ENCODE measurements around the gene SMG6. TPM values are rescaled to one million over a fixed set of nuclear protein-coding genes. Genes with fewer than 3 reads are reported as not detected.
"Not testable (repeated sequence)": the region's sequence is repeated elsewhere in the genome, so short reads cannot be mapped to it uniquely, and the experiment has no call there.

Gene SMG6
- total RNA-seq, 1 experiment from 2014 or later: 33.8 TPM

- Histone ChIP-seq H3K4me3 (ENCODE audit: low read depth, low read length) (no peak overlapping the region), H3K9me3 (0 out of 2 replicates have a peak, but pooled peaks cover 8% of the 10 kb centered on the region), H3K4me1 (no peaks in the 10 kb centered on the region), H3K27me3 (replicated peaks; ENCODE audit: control insufficient read depth, insufficient read depth, low read length) (no peaks in the 10 kb centered on the region; the same call in 1 of the 2 replicates), H3K36me3 (ENCODE audit: control insufficient read depth, insufficient read depth, low read length) (no peaks in the 10 kb centered on the region)
- no peak for TF ChIP-seq CTCF (IDR thresholded peaks at IDR 0.05; ENCODE audit: insufficient read depth in 1 of 2, low read depth in 1 of 2, low read length in 1 of 2, severe bottlenecking in 1 of 2, unreplicated experiment in 1 of 2)
- peaks cover 13% of the 10 kb centered on the region for H3K27me3 Mint-ChIP-seq (ENCODE audit: insufficient read depth, unreplicated experiment)
- no peak overlapping the region for H3K4me3 Mint-ChIP-seq (ENCODE audit: unreplicated experiment)
- H3K4me1 Mint-ChIP-seq (ENCODE audit: low read depth, unreplicated experiment): no peaks in the 10 kb centered on the region
- DNase-seq: no peak
- peaks cover 10% of the 10 kb centered on the region for H3K9me3 Mint-ChIP-seq (ENCODE audit: unreplicated experiment)
- no peaks in the 10 kb centered on the region for H3K36me3 Mint-ChIP-seq (ENCODE audit: insufficient read depth, unreplicated experiment)
- POLR2A ChIA-PET: no interaction called here
- CTCF ChIA-PET: no interaction called here
- no peak overlapping the region for H3K27ac Mint-ChIP-seq (ENCODE audit: unreplicated experiment)
- intact Hi-C loops (cut with micrococcal nuclease; ENCODE audit: unreplicated experiment): no loop called here
- no TSS peak for BruUV-seq (replicated peaks)
These were observed 288.3 kb downstream of the SMG6 start for GRCh38 chr17:2015314-2015713.

- Mint-ChIP-seq H3K4me3 (ENCODE audit: unreplicated experiment) (no peak overlapping the region), H3K9me3 (ENCODE audit: unreplicated experiment) (peaks cover 10% of the 10 kb centered on the region), H3K36me3 (ENCODE audit: insufficient read depth, unreplicated experiment) (no peaks in the 10 kb centered on the region), H3K27ac (ENCODE audit: unreplicated experiment) (no peak overlapping the region), H3K4me1 (ENCODE audit: low read depth, unreplicated experiment) (peaks cover 2% of the 10 kb centered on the region), H3K27me3 (ENCODE audit: insufficient read depth, unreplicated experiment) (peaks cover 9% of the 10 kb centered on the region)
- TF ChIP-seq CTCF (IDR thresholded peaks at IDR 0.05; ENCODE audit: insufficient read depth in 1 of 2, low read depth in 1 of 2, low read length in 1 of 2, severe bottlenecking in 1 of 2, unreplicated experiment in 1 of 2): no peak
- CTCF ChIA-PET: no interaction called here
- no peak overlapping the region for H3K4me3 ChIP-seq (ENCODE audit: low read depth, low read length)
- BruUV-seq (replicated peaks): no TSS peak
- no peaks in the 10 kb centered on the region for H3K4me1 ChIP-seq
- intact Hi-C loops (cut with micrococcal nuclease; ENCODE audit: unreplicated experiment): no loop called here
- H3K36me3 ChIP-seq (ENCODE audit: control insufficient read depth, insufficient read depth, low read length): no peaks in the 10 kb centered on the region
- H3K9me3 ChIP-seq: 0 out of 2 replicates have a peak, but pooled peaks cover 8% of the 10 kb centered on the region
- no peaks in the 10 kb centered on the region; the same call in 1 of the 2 replicates for H3K27me3 ChIP-seq (replicated peaks; ENCODE audit: control insufficient read depth, insufficient read depth, low read length)
- no peak for DNase-seq
- POLR2A ChIA-PET: no interaction called here
These were observed 289.6 kb downstream of the SMG6 start for GRCh38 chr17:2013994-2014317.

- CTCF ChIA-PET; H3K36me3 ChIP-seq (ENCODE audit: control insufficient read depth, insufficient read depth, low read length); BruUV-seq (replicated peaks); H3K4me1 Mint-ChIP-seq (ENCODE audit: low read depth, unreplicated experiment); intact Hi-C loops (cut with micrococcal nuclease; ENCODE audit: unreplicated experiment); POLR2A ChIA-PET; H3K4me3 Mint-ChIP-seq (ENCODE audit: unreplicated experiment); H3K36me3 Mint-ChIP-seq (ENCODE audit: insufficient read depth, unreplicated experiment); DNase-seq; H3K27ac Mint-ChIP-seq (ENCODE audit: unreplicated experiment); H3K4me3 ChIP-seq (ENCODE audit: low read depth, low read length); H3K27me3 ChIP-seq (replicated peaks; ENCODE audit: control insufficient read depth, insufficient read depth, low read length); H3K9me3 ChIP-seq; H3K27me3 Mint-ChIP-seq (ENCODE audit: insufficient read depth, unreplicated experiment); H3K4me1 ChIP-seq: not testable (repeated sequence)
- peaks cover 10% of the 10 kb centered on the region for H3K9me3 Mint-ChIP-seq (ENCODE audit: unreplicated experiment)
These were observed 290.2 kb downstream of the SMG6 start for GRCh38 chr17:2013220-2013993.
